A549 treated with AZD9567 at 1 μM for 4 hours (cell line): ENCODE data around the gene MAPT. TPM values are rescaled to one million over a fixed set of nuclear protein-coding genes. Genes with fewer than 3 reads are reported as not detected.

ENCODE experiments used
- total RNA-seq: library from RNA; stranded (reverse); fragments of 200-300 nt; extraction: Qiagen RNA extraction; gene quantifications from 5 replicates; pipeline ENCODE4 v1.2.3, GENCODE V29; 2022; ENCODE audit not compliant: insufficient read depth

The MAPT gene
- 1.8 to 2.4 TPM (median 2.1 TPM) in 5 replicates for total RNA-seq

GRCh38 chr17:45894022-45894784, at the start of gene MAPT:
TSS of gene MAPT (plus strand) at chr17:45894554. CDS start at chr17:45962338, 67,784 bp downstream.

GRCh38 chr17:45844695-45845375, 49.5 kb upstream of the MAPT start, which contains the start of gene SPPL2C:
TSS of gene SPPL2C (plus strand) at chr17:45844881. CDS start at chr17:45844907, 26 bp downstream.

GRCh38 chr17:45998987-45999899, 104.9 kb downstream of the MAPT start, which contains the start of gene STH:
TSS of gene STH (plus strand) at chr17:45999250. CDS start at chr17:45999280, 30 bp downstream.

Other genes with a start within 250 kb of the MAPT start
- 0.08 to 0.38 TPM (median 0.31 TPM) in 3 of 5 replicates, not detected in the others for gene CRHR1, start 110.2 kb upstream of the MAPT start, total RNA-seq
- gene SPPL2C, start 49.7 kb upstream of the MAPT start, total RNA-seq: not detected in 5 replicates
- gene STH, start 104.7 kb downstream of the MAPT start, total RNA-seq: not detected in 5 replicates